Stimulated activated memory B cell treated with anti-CD40 and anti-IgM and Interleukin-4, amounts not matched to agents 10 μg/mL and 1 μg/mL and 100 μg/mL, for 72 hours (primary cell): ENCODE results near the gene LHFPL3.

Experiments used
- ATAC-seq: fragments of 150-1000 bp; cut with Tn5 transposase; 2 replicates; pipeline ENCODE4 v1.10.0; 2021
- H3K27ac Mint-ChIP-seq: one replicate; pipeline ENCODE4 v1.8.0; 2022; ENCODE audit warnings: mild to moderate bottlenecking, mixed read lengths
- H3K27me3 Mint-ChIP-seq: one replicate; pipeline ENCODE4 v1.8.0; 2022; ENCODE audit warnings: mixed read lengths
- H3K36me3 Mint-ChIP-seq: one replicate; pipeline ENCODE4 v1.8.0; 2022; ENCODE audit warnings: mixed read lengths
- H3K4me1 Mint-ChIP-seq: one replicate; pipeline ENCODE4 v1.8.0; 2022; ENCODE audit warnings: mixed read lengths
- H3K4me3 Mint-ChIP-seq: one replicate; pipeline ENCODE4 v1.8.0; 2022; ENCODE audit warnings: mild to moderate bottlenecking, moderate library complexity, mixed read lengths
- H3K9me3 Mint-ChIP-seq: one replicate; pipeline ENCODE4 v1.8.0; 2022; ENCODE audit warnings: mixed read lengths

LHFPL3 gene

GRCh38 chr7:104823177-104823576 lies 494.8 kb downstream of the LHFPL3 start:
- no peaks in the 10 kb centered on the region for H3K9me3 Mint-ChIP-seq
- no peaks in the 10 kb centered on the region for H3K36me3 Mint-ChIP-seq
- H3K4me3 Mint-ChIP-seq = no peak overlapping the region
- H3K27ac Mint-ChIP-seq = no peak overlapping the region
- no peaks in the 10 kb centered on the region for H3K27me3 Mint-ChIP-seq
- no peaks in the 10 kb centered on the region for H3K4me1 Mint-ChIP-seq
- no peak for ATAC-seq

- H3K27me3 Mint-ChIP-seq = no peaks in the 10 kb centered on the region
- ATAC-seq = no peak
- H3K27ac Mint-ChIP-seq = no peak overlapping the region
- H3K9me3 Mint-ChIP-seq = no peaks in the 10 kb centered on the region
- H3K4me3 Mint-ChIP-seq = no peak overlapping the region
- no peaks in the 10 kb centered on the region for H3K4me1 Mint-ChIP-seq
- H3K36me3 Mint-ChIP-seq = no peaks in the 10 kb centered on the region
Observed at GRCh38 chr7:104825099-104825498, 496.7 kb downstream of the LHFPL3 start.

GRCh38 chr7:104826135-104826534 lies 497.7 kb downstream of the LHFPL3 start:
- ATAC-seq = no peak
- Mint-ChIP-seq H3K36me3 (no peaks in the 10 kb centered on the region), H3K9me3 (no peaks in the 10 kb centered on the region), H3K27me3 (peaks cover 2% of the 10 kb centered on the region), H3K4me1 (no peaks in the 10 kb centered on the region), H3K4me3 (no peak overlapping the region), H3K27ac (no peak overlapping the region)

DNA sequence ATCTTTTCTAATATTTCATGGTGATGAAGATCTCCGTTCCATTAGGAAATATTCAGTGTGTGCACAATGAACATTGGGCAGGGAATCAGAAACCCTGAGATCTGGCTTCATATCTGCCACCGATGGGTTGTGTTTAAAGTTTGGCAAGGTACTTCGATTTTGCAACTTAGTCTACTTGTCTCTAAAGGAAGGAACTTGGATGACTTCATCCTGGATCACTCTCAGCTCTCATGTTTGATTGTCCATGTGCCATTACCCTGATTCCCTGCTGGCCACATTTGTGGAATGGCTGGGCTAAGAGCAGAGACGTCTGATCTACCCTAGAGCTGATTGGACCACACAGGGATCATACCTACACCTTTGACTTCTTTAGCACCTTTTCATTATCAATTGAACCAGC lies 508.6 kb downstream of the LHFPL3 start:
- no peak for ATAC-seq
- peaks cover 37% of the 10 kb centered on the region for H3K27me3 Mint-ChIP-seq
- no peaks in the 10 kb centered on the region for H3K36me3 Mint-ChIP-seq
- H3K4me3 Mint-ChIP-seq = no peak overlapping the region
- H3K4me1 Mint-ChIP-seq = peaks cover 8% of the 10 kb centered on the region
- H3K9me3 Mint-ChIP-seq = no peaks in the 10 kb centered on the region
- H3K27ac Mint-ChIP-seq = no peak overlapping the region

GRCh38 chr7:104838537-104839299 lies 510.3 kb downstream of the LHFPL3 start:
- peaks cover 8% of the 10 kb centered on the region for H3K4me1 Mint-ChIP-seq
- H3K27me3 Mint-ChIP-seq = peaks cover 55% of the 10 kb centered on the region
- no peak overlapping the region for H3K4me3 Mint-ChIP-seq
- ATAC-seq = peak; percentile 69
- no peaks in the 10 kb centered on the region for H3K9me3 Mint-ChIP-seq
- H3K36me3 Mint-ChIP-seq = no peaks in the 10 kb centered on the region
- no peak overlapping the region for H3K27ac Mint-ChIP-seq

- peaks cover 57% of the 10 kb centered on the region for H3K27me3 Mint-ChIP-seq
- ATAC-seq = no peak
- no peaks in the 10 kb centered on the region for H3K36me3 Mint-ChIP-seq
Observed at GRCh38 chr7:104839842-104840241, 511.4 kb downstream of the LHFPL3 start.

DNA sequence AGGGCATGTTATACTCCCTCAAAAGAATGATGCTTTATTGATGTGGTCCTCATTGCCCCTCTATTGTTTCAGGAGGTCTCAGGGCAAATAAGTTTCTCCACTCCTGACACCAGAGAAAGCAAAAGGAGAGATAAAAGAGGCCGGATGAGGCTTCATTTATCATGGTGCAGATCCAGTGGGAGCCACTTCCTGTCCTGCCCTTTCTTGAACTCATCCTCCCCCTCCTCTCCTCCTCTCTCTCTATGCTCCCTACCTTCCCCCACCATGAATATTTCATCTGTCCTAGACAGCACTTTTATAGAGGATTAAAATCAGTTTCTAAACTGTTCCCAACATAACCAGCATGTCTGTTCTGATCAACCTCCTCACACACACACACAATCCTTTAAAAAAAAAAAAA lies 513.4 kb downstream of the LHFPL3 start:
- Mint-ChIP-seq H3K9me3 (no peaks in the 10 kb centered on the region), H3K4me1 (peaks cover 8% of the 10 kb centered on the region), H3K4me3 (no peak overlapping the region), H3K27me3 (peaks cover 57% of the 10 kb centered on the region), H3K27ac (no peak overlapping the region), H3K36me3 (no peaks in the 10 kb centered on the region)
- ATAC-seq = no peak

More at GRCh38 chr7:104839842-104840241, 511.4 kb downstream of the LHFPL3 start:
- Mint-ChIP-seq H3K4me1 (peaks cover 8% of the 10 kb centered on the region), H3K9me3 (no peaks in the 10 kb centered on the region), H3K27ac (no peak overlapping the region), H3K4me3 (no peak overlapping the region)

DNA sequence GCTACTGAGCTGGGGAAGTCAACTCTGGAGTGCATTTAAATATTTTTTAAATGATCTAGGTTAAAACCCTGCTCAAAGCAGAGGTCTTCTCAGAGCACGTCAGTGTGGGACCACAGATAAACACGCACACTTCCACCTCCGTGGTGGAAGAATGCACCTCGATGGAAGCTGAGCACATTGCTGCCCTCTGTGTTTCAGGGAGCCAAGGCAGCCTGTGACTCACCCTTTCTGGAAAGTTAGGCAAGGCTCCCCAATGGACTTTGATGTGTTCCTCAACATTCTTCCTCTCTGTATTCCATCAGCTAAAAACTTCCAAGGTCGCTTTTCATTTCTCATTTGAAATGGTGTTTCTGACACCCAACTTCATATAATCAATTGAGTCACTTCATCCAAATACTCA lies 514.8 kb downstream of the LHFPL3 start:
- H3K4me1 Mint-ChIP-seq = peaks cover 8% of the 10 kb centered on the region
- peaks cover 50% of the 10 kb centered on the region for H3K27me3 Mint-ChIP-seq
- H3K36me3 Mint-ChIP-seq = no peaks in the 10 kb centered on the region
- no peak for ATAC-seq
- H3K9me3 Mint-ChIP-seq = no peaks in the 10 kb centered on the region
- no peak overlapping the region for H3K4me3 Mint-ChIP-seq
- H3K27ac Mint-ChIP-seq = no peak overlapping the region

- no peak overlapping the region for H3K27ac Mint-ChIP-seq
- no peaks in the 10 kb centered on the region for H3K9me3 Mint-ChIP-seq
- no peak for ATAC-seq
- H3K27me3 Mint-ChIP-seq = peaks cover 49% of the 10 kb centered on the region
- H3K4me3 Mint-ChIP-seq = no peak overlapping the region
- no peaks in the 10 kb centered on the region for H3K4me1 Mint-ChIP-seq
- no peaks in the 10 kb centered on the region for H3K36me3 Mint-ChIP-seq
Observed at GRCh38 chr7:104845557-104845956, 517.2 kb downstream of the LHFPL3 start.

DNA sequence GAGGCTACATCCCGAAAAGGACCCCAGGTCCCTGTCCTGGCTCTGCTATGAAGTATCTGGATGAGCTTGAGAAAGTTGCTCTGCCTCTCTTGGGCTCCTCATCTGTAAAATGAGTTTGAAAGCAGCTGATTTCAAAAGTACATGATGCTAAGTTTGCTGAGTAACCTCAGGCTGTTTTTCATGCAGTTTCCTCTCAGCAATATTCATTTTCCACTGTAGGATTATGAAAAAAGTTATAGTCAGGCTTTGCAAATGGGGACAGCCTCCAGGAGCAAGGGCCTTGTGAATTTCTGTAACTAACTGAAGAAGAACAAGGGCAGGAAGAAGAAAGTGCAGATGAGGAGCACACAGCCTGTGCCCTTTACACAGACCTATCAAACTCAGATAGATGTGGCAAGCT lies 518.3 kb downstream of the LHFPL3 start:
- Mint-ChIP-seq H3K9me3 (no peaks in the 10 kb centered on the region), H3K4me3 (no peak overlapping the region), H3K36me3 (no peaks in the 10 kb centered on the region), H3K27ac (no peak overlapping the region), H3K27me3 (peaks cover 37% of the 10 kb centered on the region), H3K4me1 (no peaks in the 10 kb centered on the region)
- ATAC-seq = no peak

- no peaks in the 10 kb centered on the region for H3K36me3 Mint-ChIP-seq
- ATAC-seq = peak; percentile 61
- no peak overlapping the region for H3K27ac Mint-ChIP-seq
- no peaks in the 10 kb centered on the region for H3K4me1 Mint-ChIP-seq
- H3K4me3 Mint-ChIP-seq = no peak overlapping the region
- H3K9me3 Mint-ChIP-seq = no peaks in the 10 kb centered on the region
- H3K27me3 Mint-ChIP-seq = peaks cover 21% of the 10 kb centered on the region
Observed at GRCh38 chr7:104848138-104848990, 520.0 kb downstream of the LHFPL3 start.

DNA sequence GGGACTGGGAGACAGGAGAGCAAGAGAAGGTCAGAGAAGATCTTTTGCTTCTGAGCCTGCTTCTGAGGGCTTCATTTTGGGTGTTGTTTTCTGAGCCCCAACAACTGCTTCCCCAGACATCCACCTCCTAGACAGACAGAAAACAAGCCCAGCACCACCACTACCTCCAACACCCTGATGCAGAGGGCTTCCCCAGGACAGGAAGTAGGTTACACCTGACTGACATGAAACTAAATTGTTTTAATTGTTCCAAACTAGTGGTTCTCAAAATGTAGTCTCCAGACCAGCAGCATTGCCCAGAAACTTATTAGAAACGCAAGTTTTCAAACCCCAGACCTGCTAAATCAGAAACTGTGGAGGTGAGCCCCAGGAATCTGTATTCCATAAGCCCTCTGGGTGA lies 522.0 kb downstream of the LHFPL3 start:
- Mint-ChIP-seq H3K27me3 (peaks cover 12% of the 10 kb centered on the region), H3K4me1 (no peaks in the 10 kb centered on the region), H3K9me3 (no peaks in the 10 kb centered on the region), H3K36me3 (no peaks in the 10 kb centered on the region), H3K4me3 (no peak overlapping the region), H3K27ac (no peak overlapping the region)
- ATAC-seq = no peak

GRCh38 chr7:104851268-104851667 lies 522.9 kb downstream of the LHFPL3 start:
- Mint-ChIP-seq H3K4me1 (no peaks in the 10 kb centered on the region), H3K36me3 (no peaks in the 10 kb centered on the region), H3K27ac (no peak overlapping the region), H3K27me3 (peaks cover 14% of the 10 kb centered on the region), H3K4me3 (no peak overlapping the region), H3K9me3 (no peaks in the 10 kb centered on the region)
- ATAC-seq = no peak

DNA sequence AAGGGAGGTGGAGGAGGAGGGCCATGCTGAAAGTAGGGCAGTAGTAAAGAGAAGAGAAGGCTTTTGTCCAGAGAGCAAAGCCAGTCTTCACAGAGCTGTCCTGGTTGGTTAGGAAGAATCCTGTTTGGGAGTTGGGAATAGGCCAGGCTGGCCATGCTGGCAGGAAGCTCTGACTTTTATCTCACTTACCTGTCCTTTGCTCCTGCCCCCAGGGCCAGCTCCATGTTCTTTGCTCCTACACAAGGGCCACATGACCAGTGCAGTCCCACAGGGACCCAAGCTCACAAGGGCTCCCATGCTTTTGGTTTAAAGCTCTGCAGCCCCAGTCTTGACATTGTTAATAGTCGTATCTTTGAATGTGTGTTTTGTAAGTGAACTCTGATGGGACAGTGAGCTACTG lies 524.0 kb downstream of the LHFPL3 start:
- H3K4me1 Mint-ChIP-seq = peaks cover under 1% of the 10 kb centered on the region
- peak; percentile 9 for ATAC-seq
- H3K27ac Mint-ChIP-seq = no peak overlapping the region
- no peak overlapping the region for H3K4me3 Mint-ChIP-seq
- H3K27me3 Mint-ChIP-seq = peaks cover 15% of the 10 kb centered on the region
- no peaks in the 10 kb centered on the region for H3K36me3 Mint-ChIP-seq
- H3K9me3 Mint-ChIP-seq = no peaks in the 10 kb centered on the region

DNA sequence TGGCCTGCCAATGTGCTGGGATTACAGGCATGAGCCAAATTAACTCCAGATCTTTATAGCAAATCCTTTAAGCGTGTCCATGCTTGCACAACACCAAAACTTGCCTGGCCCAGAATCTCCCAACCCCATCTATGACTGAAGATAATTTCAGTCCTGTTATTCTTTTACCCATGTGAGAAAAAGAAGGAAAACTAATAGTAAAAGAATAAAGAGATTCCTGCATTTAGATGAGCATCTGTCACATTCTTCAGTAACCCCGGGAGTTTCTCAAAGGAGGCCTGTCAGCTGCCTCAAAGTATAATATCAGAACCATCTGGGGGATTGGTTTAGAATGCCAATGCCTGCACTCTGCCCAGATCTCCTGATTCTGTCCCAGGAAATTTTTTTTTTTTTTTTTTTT lies 527.5 kb downstream of the LHFPL3 start:
- no peak for ATAC-seq
- no peaks in the 10 kb centered on the region for H3K9me3 Mint-ChIP-seq
- no peak overlapping the region for H3K4me3 Mint-ChIP-seq
- H3K27me3 Mint-ChIP-seq = peaks cover 29% of the 10 kb centered on the region
- no peaks in the 10 kb centered on the region for H3K36me3 Mint-ChIP-seq
- H3K27ac Mint-ChIP-seq = no peak overlapping the region
- peaks cover 15% of the 10 kb centered on the region for H3K4me1 Mint-ChIP-seq
